ENCODE results near the gene LRMDA.
"Not testable (repeated sequence)": the region's sequence is repeated elsewhere in the genome, so short reads cannot be mapped to it uniquely, and the experiment has no call there.

Gene LRMDA

GRCh38 chr10:75592791-75593643, 161.6 kb downstream of the LRMDA start:
- no peak for DNase-seq

GRCh38 chr10:75593692-75594556, 162.5 kb downstream of the LRMDA start:
- no peak for DNase-seq

- DNase-seq = no peak
These were observed 165.7 kb downstream of the LRMDA start for GRCh38 chr10:75596930-75597620.

- DNase-seq = no peak
These were observed 166.5 kb downstream of the LRMDA start for GRCh38 chr10:75597773-75598440.

- DNase-seq = no peak
These were observed 167.6 kb downstream of the LRMDA start for GRCh38 chr10:75598998-75599397.

GRCh38 chr10:75599875-75600648, 168.6 kb downstream of the LRMDA start:
- no peak for DNase-seq

GRCh38 chr10:75600833-75601232, 169.4 kb downstream of the LRMDA start:
- DNase-seq = no peak

- DNase-seq = no peak
These were observed 170.9 kb downstream of the LRMDA start for GRCh38 chr10:75602341-75602740.

GRCh38 chr10:75605096-75605495, 173.7 kb downstream of the LRMDA start:
- no peak for DNase-seq

GRCh38 chr10:75605795-75606194, 174.4 kb downstream of the LRMDA start:
- not testable (repeated sequence) for DNase-seq

- no peak for DNase-seq
These were observed 174.9 kb downstream of the LRMDA start for GRCh38 chr10:75606203-75606779.

- DNase-seq = no peak
These were observed 176.2 kb downstream of the LRMDA start for GRCh38 chr10:75607576-75607975.

- no peak for DNase-seq
These were observed 178.8 kb downstream of the LRMDA start for GRCh38 chr10:75610183-75610582.

- no peak for DNase-seq
These were observed 180.0 kb downstream of the LRMDA start for GRCh38 chr10:75611172-75611992.

- DNase-seq = no peak
These were observed 180.6 kb downstream of the LRMDA start for GRCh38 chr10:75611993-75612372.

- DNase-seq = no peak
These were observed 181.7 kb downstream of the LRMDA start for GRCh38 chr10:75612904-75613684.

- DNase-seq = no peak
These were observed 182.5 kb downstream of the LRMDA start for GRCh38 chr10:75613685-75614504.

GRCh38 chr10:75616076-75616475, 184.7 kb downstream of the LRMDA start:
- no peak for DNase-seq

All from activated CD8-positive, alpha-beta memory T cell treated with anti-CD3 and anti-CD28 coated beads for 24 hours (primary cell).